Measurements from ENCODE around the gene PPP1R27.

Gene PPP1R27

GRCh38 chr17:81792675-81793615, 41.9 kb downstream of the PPP1R27 start:
- DNase-seq = no peak
- in situ Hi-C loops (cut with HindIII; ENCODE audit: low pct_ligation_motif_present, low pct_unique_long_range_greater_than_20kb, low sequenced_read_pairs) = no loop called here

Data from ACHN (cell line).